Measurements from ENCODE around the gene CBR3.

- TF ChIP-seq CTCF (IDR thresholded peaks at IDR 0.05; ENCODE audit: insufficient read depth, low read depth, low read length) (no peak), EZH2 (IDR thresholded peaks at IDR 0.05; ENCODE audit: insufficient read depth, low read length) (no peak)
Measured at GRCh38 chr21:36103434-36103833, 31.4 kb upstream of the CBR3 start.
